Stimulated activated CD8-positive, alpha-beta memory T cell treated with anti-CD3 and anti-CD28 coated beads, Interleukin-12 subunit alpha, Interleukin-12 subunit beta, amount 100 ng/mL, for 4 hours (primary cell): ENCODE measurements around the gene CREB5.
"Not testable (repeated sequence)": the region's sequence is repeated elsewhere in the genome, so short reads cannot be mapped to it uniquely, and the experiment has no call there.

ENCODE experiments used
- DNase-seq: peaks from one replicate; pipeline ENCODE4 v3.0.0-alpha.2; 2020; ENCODE audit warnings: low read depth

CREB5 gene

DNA sequence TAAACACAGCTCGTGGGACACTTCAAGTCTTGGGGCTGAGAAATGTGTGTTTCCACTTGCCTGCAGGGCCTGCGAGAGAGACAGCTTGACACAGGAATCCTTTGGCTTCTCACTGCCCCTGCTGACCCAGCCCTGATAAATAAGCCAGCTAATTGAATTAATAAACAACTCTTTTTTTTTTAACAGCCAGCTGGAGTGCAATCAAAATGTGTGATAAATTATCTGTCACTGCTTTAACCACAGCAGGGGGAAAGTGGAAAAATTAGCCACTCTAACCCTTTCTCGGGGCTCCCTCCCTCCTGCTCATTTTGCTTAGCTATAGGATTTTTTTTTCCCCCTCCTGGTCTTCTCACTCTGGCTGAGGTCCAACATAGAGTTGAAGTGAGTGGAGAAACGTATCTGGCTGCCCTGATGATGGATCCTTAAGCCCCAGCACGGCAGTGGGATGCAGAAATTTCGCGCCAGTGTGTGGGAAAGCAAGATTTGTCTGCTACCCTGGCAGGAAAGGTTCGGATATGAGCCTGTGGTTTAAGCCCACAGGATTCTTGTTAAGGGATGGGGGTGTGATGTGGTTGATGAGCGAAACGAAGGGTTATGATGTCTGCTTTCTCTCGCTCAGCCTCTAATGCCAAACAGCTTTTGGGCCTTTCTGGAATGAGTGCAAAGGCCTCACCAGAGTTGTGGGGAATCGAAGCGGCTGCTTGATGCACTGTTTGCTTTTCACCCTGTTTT, 372.0 kb downstream of the CREB5 start:
- DNase-seq: no peak

GRCh38 chr7:28785041-28785995, 373.0 kb downstream of the CREB5 start:
- no peak for DNase-seq

DNA sequence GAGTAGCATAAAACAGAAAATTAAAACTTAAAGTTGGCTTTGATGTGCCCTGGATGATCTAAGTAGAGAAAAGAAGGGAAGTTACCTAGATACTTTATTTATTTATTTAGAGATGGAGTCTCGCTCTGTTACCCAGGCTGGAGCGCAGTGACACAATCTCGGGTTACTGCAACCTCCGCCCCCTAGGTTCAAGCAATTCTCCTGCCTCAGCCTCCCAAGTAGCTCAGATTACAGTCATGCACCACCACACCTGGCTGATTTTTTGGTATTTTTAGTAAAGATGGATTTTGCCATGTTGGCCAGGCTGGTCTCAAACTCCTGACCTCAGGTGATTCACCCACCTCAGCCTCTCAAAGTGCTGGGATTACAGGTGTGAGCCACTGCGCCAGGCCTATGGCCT, 373.8 kb downstream of the CREB5 start:
- not testable (repeated sequence) for DNase-seq

- DNase-seq: no peak
These were observed 374.8 kb downstream of the CREB5 start for GRCh38 chr7:28787106-28787505.

DNA sequence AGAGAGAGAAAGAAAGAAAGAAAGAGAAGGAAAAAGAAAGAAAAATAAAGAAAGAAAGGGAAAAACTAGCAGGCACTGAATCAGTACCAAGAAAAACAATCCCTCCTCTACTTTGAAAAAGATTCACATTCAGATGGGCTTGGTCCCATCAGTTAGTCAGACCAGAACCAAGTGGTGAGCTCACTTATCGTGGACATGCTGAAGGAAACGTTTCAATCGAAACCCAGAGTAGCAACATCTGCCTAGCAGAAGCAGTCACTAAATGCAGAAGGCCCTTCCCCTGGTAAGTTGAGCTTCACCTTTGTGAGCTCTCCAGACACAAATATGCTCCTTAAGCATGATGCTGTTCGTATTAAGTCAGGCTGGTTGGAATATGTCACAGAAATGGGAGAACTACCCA, 378.1 kb downstream of the CREB5 start:
- DNase-seq: no peak

DNA sequence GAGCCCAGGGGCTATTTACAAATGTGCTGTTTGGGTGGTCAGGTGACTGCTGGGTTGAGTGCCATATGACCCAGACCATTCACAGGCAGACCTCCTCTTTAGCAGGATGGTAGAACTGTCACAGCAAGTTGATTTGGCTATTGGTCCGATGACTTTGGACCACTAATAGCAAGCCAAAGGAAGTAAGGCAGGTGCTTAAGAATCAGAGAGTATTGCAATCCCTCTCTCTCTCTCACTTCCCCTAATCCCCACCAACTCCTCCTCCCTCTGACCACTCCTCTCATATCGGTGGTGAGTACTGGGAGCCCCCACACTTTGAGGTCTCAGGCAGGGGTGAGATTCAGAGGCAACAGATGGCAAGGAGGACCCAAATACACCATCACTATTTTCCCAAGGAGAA, 380.5 kb downstream of the CREB5 start:
- DNase-seq: no peak

- DNase-seq: no peak
These were observed 381.2 kb downstream of the CREB5 start for GRCh38 chr7:28793381-28794085.

GRCh38 chr7:28798274-28798673, 386.0 kb downstream of the CREB5 start:
- DNase-seq: no peak

- no peak for DNase-seq
These were observed 387.3 kb downstream of the CREB5 start for GRCh38 chr7:28799619-28800018.

DNA sequence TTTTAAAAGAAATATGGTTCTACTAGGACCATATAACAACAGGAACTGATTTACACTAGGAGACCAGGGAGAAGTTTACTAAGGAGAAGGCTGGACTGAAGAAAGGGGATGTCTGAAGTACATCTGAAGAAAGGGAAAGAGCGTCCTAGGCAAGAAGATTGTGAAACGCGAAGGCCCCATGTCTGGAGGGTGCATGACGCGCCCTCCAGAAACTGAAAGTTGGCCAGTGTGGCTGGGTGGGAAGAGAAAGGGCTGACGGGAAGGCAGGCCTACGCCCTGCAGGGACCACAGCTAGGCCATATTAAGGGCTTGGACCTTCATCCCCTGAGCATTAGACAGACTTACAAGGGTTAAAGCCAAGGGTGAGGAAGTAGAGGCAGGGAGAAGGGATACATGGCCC, 387.8 kb downstream of the CREB5 start:
- no peak for DNase-seq

GRCh38 chr7:28802450-28802849, 390.1 kb downstream of the CREB5 start:
- no peak for DNase-seq

DNA sequence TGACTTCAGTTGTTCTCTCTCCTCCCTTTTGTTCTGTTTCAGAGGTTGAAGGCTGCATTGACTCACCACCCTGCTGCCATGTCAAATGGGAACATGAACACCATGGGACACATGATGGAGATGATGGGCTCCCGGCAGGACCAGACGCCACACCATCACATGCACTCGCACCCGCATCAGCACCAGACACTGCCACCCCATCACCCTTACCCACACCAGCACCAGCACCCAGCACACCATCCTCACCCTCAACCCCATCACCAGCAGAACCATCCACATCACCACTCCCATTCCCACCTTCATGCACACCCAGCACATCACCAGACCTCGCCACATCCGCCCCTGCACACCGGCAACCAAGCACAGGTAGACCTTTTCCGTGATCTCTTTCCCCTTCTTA, 391.8 kb downstream of the CREB5 start:
- DNase-seq: no peak

- DNase-seq: no peak
These were observed 392.7 kb downstream of the CREB5 start for GRCh38 chr7:28804990-28805389.

DNA sequence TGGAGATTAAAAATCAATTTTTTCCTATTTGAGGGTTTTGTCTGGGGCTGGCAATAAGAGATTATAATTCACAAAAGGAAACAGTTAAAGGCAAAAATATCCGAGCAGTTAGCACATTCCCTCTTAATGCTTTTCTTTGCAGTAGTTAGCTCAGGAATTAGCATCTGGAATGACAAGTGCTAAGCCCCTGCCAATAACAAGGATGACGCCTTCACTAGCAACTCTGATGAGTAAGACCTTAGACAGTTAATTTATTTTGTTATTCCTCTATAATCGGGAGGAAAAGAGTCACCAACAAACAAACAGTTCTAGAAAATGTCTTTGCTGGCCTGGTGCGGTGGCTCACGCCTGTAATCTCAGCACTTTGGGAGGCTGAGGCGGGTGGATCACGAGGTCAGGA, 394.5 kb downstream of the CREB5 start:
- DNase-seq: no peak

DNA sequence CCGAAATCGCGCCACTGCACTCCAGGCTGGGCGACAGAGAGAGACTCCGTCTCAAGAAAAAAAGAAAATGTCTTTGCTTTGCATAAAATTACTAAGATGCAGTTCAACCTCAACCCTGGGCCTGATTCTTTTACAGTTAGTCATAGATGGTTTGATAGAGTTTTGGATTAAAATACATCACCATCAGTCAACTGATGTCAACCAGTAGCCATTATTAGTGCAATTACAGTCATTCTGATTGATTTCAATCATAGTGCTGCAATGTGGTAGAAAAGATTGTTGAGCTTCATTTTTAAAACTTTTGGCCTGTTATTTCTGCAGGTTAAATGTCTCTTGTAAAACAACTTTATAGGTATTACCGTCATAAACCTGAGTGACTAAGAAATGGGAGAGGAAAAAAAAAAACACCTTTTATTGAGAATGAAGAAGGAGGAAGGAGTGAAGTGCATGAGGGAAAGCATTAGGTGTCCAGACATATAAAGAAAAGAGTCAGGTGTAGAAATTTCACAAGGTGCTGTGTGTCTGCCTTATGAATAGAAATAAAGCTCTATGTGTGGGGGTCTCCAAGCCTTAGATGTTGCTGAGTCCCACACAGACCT, 395.2 kb downstream of the CREB5 start:
- DNase-seq: no peak

- DNase-seq: no peak
These were observed 396.6 kb downstream of the CREB5 start for GRCh38 chr7:28808796-28809533.

GRCh38 chr7:28811008-28811407, 398.7 kb downstream of the CREB5 start:
- no peak for DNase-seq

GRCh38 chr7:28811701-28812430, 399.5 kb downstream of the CREB5 start:
- DNase-seq: no peak

- no peak for DNase-seq
These were observed 400.3 kb downstream of the CREB5 start for GRCh38 chr7:28812616-28813015.

DNA sequence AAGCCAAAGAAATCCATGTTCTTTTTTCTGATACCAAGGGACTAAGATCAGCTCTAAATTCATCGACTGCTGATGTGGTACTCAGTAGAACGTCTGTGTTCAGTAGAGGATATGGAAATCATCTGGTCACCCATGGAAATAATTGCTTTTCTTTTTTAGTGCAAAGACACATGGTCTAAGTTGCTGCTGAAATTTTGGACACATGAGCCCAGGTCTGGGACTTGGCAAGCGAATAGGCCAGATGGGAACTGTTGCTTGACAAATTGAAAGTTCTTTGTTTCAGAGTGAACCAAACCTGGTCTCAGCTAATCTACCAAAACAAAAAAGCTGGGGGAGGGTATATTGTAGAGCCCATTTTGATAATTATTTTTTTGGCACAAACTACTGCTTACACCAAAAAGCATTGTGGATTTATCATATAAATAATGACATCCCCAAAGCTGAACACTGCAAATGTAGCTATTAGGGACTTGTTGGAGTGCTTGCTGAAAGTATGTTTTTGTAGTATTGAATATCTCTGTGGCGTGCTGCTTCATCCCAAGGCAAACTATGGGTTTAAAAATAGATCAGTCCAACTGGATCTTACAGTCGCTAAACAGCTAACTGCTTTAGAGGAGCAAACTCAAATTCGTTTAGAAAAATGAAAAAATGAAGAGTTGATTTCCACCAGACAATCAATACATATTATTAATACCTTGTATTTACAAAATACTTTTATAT, 401.1 kb downstream of the CREB5 start:
- no peak for DNase-seq
